ENCODE results near the gene TPSB2.

DNA sequence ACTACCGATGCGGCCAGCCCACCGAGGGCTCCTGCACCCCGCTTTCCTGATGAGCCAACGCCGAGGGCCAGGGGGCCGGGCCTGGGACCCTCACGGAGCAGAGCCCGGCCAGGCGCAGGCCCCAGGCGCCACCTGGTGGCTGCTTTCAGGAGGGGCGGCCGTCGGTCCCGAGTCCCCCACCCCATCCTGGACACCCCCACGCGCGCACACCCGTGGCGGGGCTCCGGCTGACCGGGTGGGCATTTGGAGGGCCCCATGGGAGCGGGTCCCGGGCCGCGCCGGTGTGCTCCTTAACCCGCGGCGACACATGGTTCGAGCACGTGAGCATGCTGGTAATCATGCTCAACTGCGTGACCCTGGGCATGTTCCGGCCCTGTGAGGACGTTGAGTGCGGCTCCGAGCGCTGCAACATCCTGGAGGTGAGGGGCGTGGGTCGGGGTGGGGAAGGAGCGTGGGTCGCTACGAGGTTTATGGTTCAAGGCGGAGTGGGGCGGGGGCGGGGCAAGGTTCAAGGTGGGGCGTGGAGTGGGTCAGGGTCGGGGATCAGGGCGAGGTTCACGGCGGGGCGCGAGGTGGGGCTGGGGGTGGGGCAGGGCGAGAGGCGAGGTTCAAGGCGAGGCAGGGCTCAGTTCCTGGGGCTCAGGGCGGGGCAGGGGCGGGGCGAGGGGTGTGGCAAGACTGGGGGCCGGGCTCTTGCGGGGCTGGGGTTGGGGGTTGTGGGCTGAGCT is 35.2 kb downstream of the TPSB2 start:
- TF ChIP-seq CTCF (IDR thresholded peaks at IDR 0.05; ENCODE audit: low read length) (peak; percentile 57), EZH2 (optimal IDR thresholded peaks at IDR 0.05; ENCODE audit: low read depth, low read length) (no peak)
